ENCODE measurements around the gene DNAH7.
A peak's percentile ranks its signal among the peaks of the same experiment; 100 is the strongest.

DNAH7 gene

GRCh38 chr2:195834836-195835235, 233.8 kb downstream of the DNAH7 start:
- Histone ChIP-seq H3K27ac (ENCODE audit: insufficient read depth in 1 of 2, low read depth in 1 of 2, low read length in 2 of 2, poor library complexity in 1 of 2, severe bottlenecking in 2 of 2) (no peak overlapping the region), H3K4me1 (ENCODE audit: control extremely low read depth in 1 of 4, control insufficient read depth in 4 of 4, insufficient read depth in 4 of 4, low read length in 3 of 4) (no peaks in the 10 kb centered on the region), H3K9me3 (ENCODE audit: control extremely low read depth in 1 of 5, control insufficient read depth in 4 of 5, insufficient read depth in 2 of 5, low read depth in 1 of 5, low read length in 4 of 5) (peaks cover 0 to 3% (median 0%) of the 10 kb centered on the region in 5 experiments), H3K36me3 (ENCODE audit: control insufficient read depth in 4 of 4, insufficient read depth in 4 of 4, low read length in 3 of 4) (no peaks in the 10 kb centered on the region), H3K27me3 (replicated peaks in 2 of 5; ENCODE audit: control insufficient read depth in 4 of 5, insufficient read depth in 5 of 5, low read length in 4 of 5) (no peaks in the 10 kb centered on the region), H3K4me3 (ENCODE audit: control insufficient read depth in 1 of 7, extremely low read depth in 1 of 7, insufficient read depth in 4 of 7, low read depth in 2 of 7, low read length in 6 of 7) (no peak overlapping the region)
- POLR2A ChIA-PET = no interaction called here
- no peak for DNase-seq
- CTCF ChIA-PET = no interaction called here
- no CpG with 5 or more reads among the region's 1 CpG for WGBS (ENCODE audit: insufficient coverage)

- H3K4me1 ChIP-seq (ENCODE audit: control extremely low read depth in 1 of 4, control insufficient read depth in 4 of 4, insufficient read depth in 4 of 4, low read length in 3 of 4) = no peaks in the 10 kb centered on the region
- ChIA-PET POLR2A (no interaction called here), CTCF (no interaction called here)
- no peaks in the 10 kb centered on the region for H3K36me3 ChIP-seq (ENCODE audit: control insufficient read depth in 4 of 4, insufficient read depth in 4 of 4, low read length in 3 of 4)
- H3K9me3 ChIP-seq (ENCODE audit: control extremely low read depth in 1 of 5, control insufficient read depth in 4 of 5, insufficient read depth in 2 of 5, low read depth in 1 of 5, low read length in 4 of 5) = no peaks in the 10 kb centered on the region
- no peak overlapping the region for H3K4me3 ChIP-seq (ENCODE audit: control insufficient read depth in 1 of 7, extremely low read depth in 1 of 7, insufficient read depth in 4 of 7, low read depth in 2 of 7, low read length in 6 of 7)
- WGBS (ENCODE audit: insufficient coverage) = no CpG with 5 or more reads among the region's 3 CpGs
- H3K27ac ChIP-seq (ENCODE audit: insufficient read depth in 1 of 2, low read depth in 1 of 2, low read length in 2 of 2, poor library complexity in 1 of 2, severe bottlenecking in 2 of 2) = no peak overlapping the region
- H3K27me3 ChIP-seq (replicated peaks in 2 of 5; ENCODE audit: control insufficient read depth in 4 of 5, insufficient read depth in 5 of 5, low read length in 4 of 5) = no peaks in the 10 kb centered on the region
- no peak for DNase-seq
Observed at GRCh38 chr2:195830968-195831950, 237.4 kb downstream of the DNAH7 start.

GRCh38 chr2:195824478-195824877, 244.2 kb downstream of the DNAH7 start:
- peaks cover 0 to 6% (median 2%) of the 10 kb centered on the region in 4 experiments for H3K4me1 ChIP-seq (ENCODE audit: control extremely low read depth in 1 of 4, control insufficient read depth in 4 of 4, insufficient read depth in 4 of 4, low read length in 3 of 4)
- ChIA-PET CTCF (no interaction called here), POLR2A (no interaction called here)

GRCh38 chr2:195823206-195823605, 245.4 kb downstream of the DNAH7 start:
- POLR2A ChIA-PET = no interaction called here
- Histone ChIP-seq H3K4me3 (ENCODE audit: control insufficient read depth in 1 of 7, extremely low read depth in 1 of 7, insufficient read depth in 4 of 7, low read depth in 2 of 7, low read length in 6 of 7) (no peak overlapping the region), H3K36me3 (ENCODE audit: control insufficient read depth in 4 of 4, insufficient read depth in 4 of 4, low read length in 3 of 4) (no peaks in the 10 kb centered on the region), H3K4me1 (ENCODE audit: control extremely low read depth in 1 of 4, control insufficient read depth in 4 of 4, insufficient read depth in 4 of 4, low read length in 3 of 4) (peaks cover 0 to 11% (median 6%) of the 10 kb centered on the region in 4 experiments), H3K9me3 (ENCODE audit: control extremely low read depth in 1 of 5, control insufficient read depth in 4 of 5, insufficient read depth in 2 of 5, low read depth in 1 of 5, low read length in 4 of 5) (no peaks in the 10 kb centered on the region), H3K27ac (ENCODE audit: insufficient read depth in 1 of 2, low read depth in 1 of 2, low read length in 2 of 2, poor library complexity in 1 of 2, severe bottlenecking in 2 of 2) (no peak overlapping the region), H3K27me3 (replicated peaks in 2 of 5; ENCODE audit: control insufficient read depth in 4 of 5, insufficient read depth in 5 of 5, low read length in 4 of 5) (no peaks in the 10 kb centered on the region)
- 100% methylated on average over 1 of the region's 3 CpGs for WGBS (ENCODE audit: insufficient coverage)
- CTCF ChIA-PET = no interaction called here
- DNase-seq = no peak

More at GRCh38 chr2:195824478-195824877, 244.2 kb downstream of the DNAH7 start:
- DNase-seq = no peak
- no peaks in the 10 kb centered on the region for H3K36me3 ChIP-seq (ENCODE audit: control insufficient read depth in 4 of 4, insufficient read depth in 4 of 4, low read length in 3 of 4)
- H3K27ac ChIP-seq (ENCODE audit: insufficient read depth in 1 of 2, low read depth in 1 of 2, low read length in 2 of 2, poor library complexity in 1 of 2, severe bottlenecking in 2 of 2) = no peak overlapping the region
- WGBS (ENCODE audit: insufficient coverage) = no CpG with 5 or more reads among the region's 2 CpGs
- H3K27me3 ChIP-seq (replicated peaks in 2 of 5; ENCODE audit: control insufficient read depth in 4 of 5, insufficient read depth in 5 of 5, low read length in 4 of 5) = no peaks in the 10 kb centered on the region
- no peaks in the 10 kb centered on the region for H3K9me3 ChIP-seq (ENCODE audit: control extremely low read depth in 1 of 5, control insufficient read depth in 4 of 5, insufficient read depth in 2 of 5, low read depth in 1 of 5, low read length in 4 of 5)
- no peak overlapping the region for H3K4me3 ChIP-seq (ENCODE audit: control insufficient read depth in 1 of 7, extremely low read depth in 1 of 7, insufficient read depth in 4 of 7, low read depth in 2 of 7, low read length in 6 of 7)

GRCh38 chr2:195821566-195821932, 247.1 kb downstream of the DNAH7 start:
- no peaks in the 10 kb centered on the region for H3K27me3 ChIP-seq (replicated peaks in 2 of 5; ENCODE audit: control insufficient read depth in 4 of 5, insufficient read depth in 5 of 5, low read length in 4 of 5)
- no peaks in the 10 kb centered on the region for H3K9me3 ChIP-seq (ENCODE audit: control extremely low read depth in 1 of 5, control insufficient read depth in 4 of 5, insufficient read depth in 2 of 5, low read depth in 1 of 5, low read length in 4 of 5)
- no peak overlapping the region for H3K27ac ChIP-seq (ENCODE audit: insufficient read depth in 1 of 2, low read depth in 1 of 2, low read length in 2 of 2, poor library complexity in 1 of 2, severe bottlenecking in 2 of 2)
- no peaks in the 10 kb centered on the region for H3K36me3 ChIP-seq (ENCODE audit: control insufficient read depth in 4 of 4, insufficient read depth in 4 of 4, low read length in 3 of 4)
- H3K4me3 ChIP-seq (ENCODE audit: control insufficient read depth in 1 of 7, extremely low read depth in 1 of 7, insufficient read depth in 4 of 7, low read depth in 2 of 7, low read length in 6 of 7) = no peak overlapping the region
- CTCF ChIA-PET = no interaction called here
- POLR2A ChIA-PET = no interaction called here
- no peak for DNase-seq
- 96% methylated on average over 4 of the region's 5 CpGs for WGBS (ENCODE audit: insufficient coverage)
- H3K4me1 ChIP-seq (ENCODE audit: control extremely low read depth in 1 of 4, control insufficient read depth in 4 of 4, insufficient read depth in 4 of 4, low read length in 3 of 4) = peaks cover 0 to 16% (median 8%) of the 10 kb centered on the region in 4 experiments

- no peak overlapping the region for H3K27ac ChIP-seq (ENCODE audit: insufficient read depth in 1 of 2, low read depth in 1 of 2, low read length in 2 of 2, poor library complexity in 1 of 2, severe bottlenecking in 2 of 2)
- CTCF ChIA-PET = no interaction called here
Observed at GRCh38 chr2:195820867-195821565, 247.6 kb downstream of the DNAH7 start.

GRCh38 chr2:195820373-195820772, 248.3 kb downstream of the DNAH7 start:
- WGBS (ENCODE audit: insufficient coverage) = no CpG with 5 or more reads among the region's 3 CpGs
- DNase-seq = peak in 2 of 3 donors; percentile 30 to 38
- no peaks in the 10 kb centered on the region for H3K9me3 ChIP-seq (ENCODE audit: control extremely low read depth in 1 of 5, control insufficient read depth in 4 of 5, insufficient read depth in 2 of 5, low read depth in 1 of 5, low read length in 4 of 5)
- H3K4me3 ChIP-seq (ENCODE audit: control insufficient read depth in 1 of 7, extremely low read depth in 1 of 7, insufficient read depth in 4 of 7, low read depth in 2 of 7, low read length in 6 of 7) = no peak overlapping the region
- H3K36me3 ChIP-seq (ENCODE audit: control insufficient read depth in 4 of 4, insufficient read depth in 4 of 4, low read length in 3 of 4) = no peaks in the 10 kb centered on the region
- POLR2A ChIA-PET = no interaction called here
- H3K4me1 ChIP-seq (ENCODE audit: control extremely low read depth in 1 of 4, control insufficient read depth in 4 of 4, insufficient read depth in 4 of 4, low read length in 3 of 4) = peaks cover 0 to 16% (median 8%) of the 10 kb centered on the region in 4 experiments
- CTCF ChIA-PET = no interaction called here
- no peaks in the 10 kb centered on the region for H3K27me3 ChIP-seq (replicated peaks in 2 of 5; ENCODE audit: control insufficient read depth in 4 of 5, insufficient read depth in 5 of 5, low read length in 4 of 5)
- no peak overlapping the region for H3K27ac ChIP-seq (ENCODE audit: insufficient read depth in 1 of 2, low read depth in 1 of 2, low read length in 2 of 2, poor library complexity in 1 of 2, severe bottlenecking in 2 of 2)

More at GRCh38 chr2:195820867-195821565, 247.6 kb downstream of the DNAH7 start:
- no peaks in the 10 kb centered on the region for H3K27me3 ChIP-seq (replicated peaks in 2 of 5; ENCODE audit: control insufficient read depth in 4 of 5, insufficient read depth in 5 of 5, low read length in 4 of 5)
- H3K9me3 ChIP-seq (ENCODE audit: control extremely low read depth in 1 of 5, control insufficient read depth in 4 of 5, insufficient read depth in 2 of 5, low read depth in 1 of 5, low read length in 4 of 5) = no peaks in the 10 kb centered on the region
- 100% methylated on average over 1 of the region's 3 CpGs for WGBS (ENCODE audit: insufficient coverage)
- no peaks in the 10 kb centered on the region for H3K36me3 ChIP-seq (ENCODE audit: control insufficient read depth in 4 of 4, insufficient read depth in 4 of 4, low read length in 3 of 4)
- no peak overlapping the region for H3K4me3 ChIP-seq (ENCODE audit: control insufficient read depth in 1 of 7, extremely low read depth in 1 of 7, insufficient read depth in 4 of 7, low read depth in 2 of 7, low read length in 6 of 7)
- POLR2A ChIA-PET = no interaction called here
- peaks cover 0 to 16% (median 8%) of the 10 kb centered on the region in 4 experiments for H3K4me1 ChIP-seq (ENCODE audit: control extremely low read depth in 1 of 4, control insufficient read depth in 4 of 4, insufficient read depth in 4 of 4, low read length in 3 of 4)
- DNase-seq = no peak

All from common myeloid progenitor, CD34-positive (primary cell).